ENCODE measurements around the gene SMCO2.

SMCO2 gene

GRCh38 chr12:27493260-27493940 is 46.9 kb downstream of the SMCO2 start:
- Histone ChIP-seq H3K4me3 (no peak overlapping the region), H3K36me3 (no peaks in the 10 kb centered on the region), H3K9ac (no peak overlapping the region), H3K4me2 (no peak overlapping the region), H3K4me1 (peaks cover 13% of the 10 kb centered on the region), H3K9me3 (peaks cover 5% of the 10 kb centered on the region; the same call in 1 of the 2 replicates), H3K27me3 (no peaks in the 10 kb centered on the region), H4K20me1 (no peaks in the 10 kb centered on the region), H3K27ac (no peak overlapping the region)
- no peak for TF ChIP-seq Cebpa-rat (IDR thresholded peaks at IDR 0.05)

DNA sequence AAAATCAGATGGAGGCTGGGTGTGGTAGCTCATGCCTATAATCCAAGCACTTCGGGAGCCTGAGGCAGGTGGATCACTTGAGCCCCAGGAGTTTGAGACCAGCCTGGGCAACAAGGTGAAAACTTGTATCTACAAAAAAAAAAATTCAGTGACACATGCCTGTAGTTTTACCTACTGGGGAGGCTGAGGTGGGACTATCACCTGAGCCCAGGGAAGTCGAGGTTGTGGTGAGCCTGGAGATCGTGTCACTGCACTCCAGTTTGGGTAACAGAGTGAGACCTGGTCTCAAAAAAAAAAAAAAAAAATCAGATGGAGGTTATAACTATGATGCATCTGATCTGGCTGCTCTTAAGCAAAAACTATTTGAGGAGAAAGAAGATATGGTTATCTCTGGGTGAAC is 50.9 kb downstream of the SMCO2 start:
- no peaks in the 10 kb centered on the region for H4K20me1 ChIP-seq
- H3K36me3 ChIP-seq, result no peaks in the 10 kb centered on the region
- H3K4me1 ChIP-seq, result peaks cover 21% of the 10 kb centered on the region
- peaks cover 30% of the 10 kb centered on the region for H3K9me3 ChIP-seq
- no peak overlapping the region for H3K9ac ChIP-seq
- H3K4me3 ChIP-seq, result no peak overlapping the region
- H3K4me2 ChIP-seq, result peak overlapping the region; percentile 14
- no peak for TF ChIP-seq Cebpa-rat (IDR thresholded peaks at IDR 0.05)
- no peak overlapping the region for H3K27ac ChIP-seq
- H3K27me3 ChIP-seq, result no peaks in the 10 kb centered on the region

GRCh38 chr12:27498149-27498548 is 51.6 kb downstream of the SMCO2 start:
- H4K20me1 ChIP-seq, result no peaks in the 10 kb centered on the region
- H3K27ac ChIP-seq, result no peak overlapping the region
- H3K36me3 ChIP-seq, result no peaks in the 10 kb centered on the region
- no peak overlapping the region for H3K4me3 ChIP-seq
- TF ChIP-seq Cebpa-rat (IDR thresholded peaks at IDR 0.05), result no peak
- no peaks in the 10 kb centered on the region for H3K27me3 ChIP-seq
- H3K4me2 ChIP-seq, result peak overlapping the region; percentile 14
- H3K9ac ChIP-seq, result no peak overlapping the region
- peaks cover 21% of the 10 kb centered on the region for H3K4me1 ChIP-seq
- H3K9me3 ChIP-seq, result peaks cover 29% of the 10 kb centered on the region

GRCh38 chr12:27498761-27499160 is 52.2 kb downstream of the SMCO2 start:
- no peak overlapping the region for H3K9ac ChIP-seq
- peak; percentile 28; the same call in 1 of the 2 replicates for TF ChIP-seq Cebpa-rat (IDR thresholded peaks at IDR 0.05)
- H3K4me1 ChIP-seq, result peaks cover 21% of the 10 kb centered on the region
- H3K36me3 ChIP-seq, result no peaks in the 10 kb centered on the region
- no peak overlapping the region for H3K27ac ChIP-seq
- H3K4me3 ChIP-seq, result no peak overlapping the region
- H3K27me3 ChIP-seq, result no peaks in the 10 kb centered on the region
- no peaks in the 10 kb centered on the region for H4K20me1 ChIP-seq
- peaks cover 30% of the 10 kb centered on the region for H3K9me3 ChIP-seq
- peak overlapping the region; percentile 14 for H3K4me2 ChIP-seq

GRCh38 chr12:27499377-27499776 is 52.8 kb downstream of the SMCO2 start:
- Histone ChIP-seq H4K20me1 (no peaks in the 10 kb centered on the region), H3K36me3 (no peaks in the 10 kb centered on the region), H3K9me3 (peaks cover 30% of the 10 kb centered on the region), H3K27me3 (no peaks in the 10 kb centered on the region), H3K4me1 (peaks cover 21% of the 10 kb centered on the region), H3K4me2 (no peak overlapping the region), H3K27ac (no peak overlapping the region), H3K9ac (no peak overlapping the region), H3K4me3 (no peak overlapping the region)
- no peak for TF ChIP-seq Cebpa-rat (IDR thresholded peaks at IDR 0.05)

DNA sequence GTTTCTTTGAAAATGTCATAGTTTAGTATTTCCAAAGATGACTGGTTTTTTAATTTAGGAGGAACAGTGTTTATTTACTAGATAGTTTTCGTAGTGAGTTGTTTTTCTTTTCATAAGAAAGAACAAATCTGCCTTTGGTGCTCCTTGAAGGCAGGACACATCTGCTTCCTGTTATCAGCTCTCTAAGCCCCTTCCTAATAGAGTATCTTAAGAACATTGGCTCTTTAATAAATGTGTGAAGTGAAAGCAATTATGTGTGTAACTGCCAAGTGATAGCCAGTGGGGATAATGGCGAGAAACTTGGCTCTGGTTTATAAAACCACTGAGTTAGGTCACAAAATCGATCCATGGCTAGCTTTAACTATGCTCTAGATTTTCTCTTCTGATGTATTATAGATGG is 54.0 kb downstream of the SMCO2 start:
- no peak for TF ChIP-seq Cebpa-rat (IDR thresholded peaks at IDR 0.05)

DNA sequence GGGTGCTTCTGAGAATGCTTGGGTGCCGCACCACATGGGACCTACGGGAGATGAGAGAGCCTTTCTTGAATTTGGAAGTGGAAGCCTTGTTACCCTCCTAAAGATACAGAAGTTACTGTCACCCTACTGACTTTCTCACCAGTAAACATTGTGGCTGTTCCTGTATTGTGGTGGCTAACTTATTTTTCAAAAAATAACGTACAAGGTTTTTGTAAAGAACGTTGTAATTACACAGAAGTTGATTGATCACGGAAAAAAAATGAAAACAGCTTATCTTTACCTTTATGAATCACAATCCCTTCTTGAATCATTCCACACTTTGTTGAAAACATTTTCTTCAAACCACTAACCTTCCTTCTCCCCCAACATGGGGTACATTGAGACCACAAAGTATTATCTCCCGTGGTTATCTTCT is 55.5 kb downstream of the SMCO2 start:
- no peak overlapping the region for H3K4me2 ChIP-seq
- H3K27ac ChIP-seq, result no peak overlapping the region
- H3K9ac ChIP-seq, result no peak overlapping the region
- TF ChIP-seq Cebpa-rat (IDR thresholded peaks at IDR 0.05), result no peak
- no peaks in the 10 kb centered on the region for H3K27me3 ChIP-seq
- peaks cover 21% of the 10 kb centered on the region for H3K4me1 ChIP-seq
- H3K9me3 ChIP-seq, result peaks cover 41% of the 10 kb centered on the region
- H4K20me1 ChIP-seq, result no peaks in the 10 kb centered on the region
- H3K36me3 ChIP-seq, result no peaks in the 10 kb centered on the region
- no peak overlapping the region for H3K4me3 ChIP-seq

More for the DNA sequence above, 54.0 kb downstream of the SMCO2 start:
- Histone ChIP-seq H4K20me1 (no peaks in the 10 kb centered on the region), H3K27me3 (no peaks in the 10 kb centered on the region), H3K9ac (no peak overlapping the region), H3K4me3 (no peak overlapping the region), H3K36me3 (no peaks in the 10 kb centered on the region), H3K27ac (no peak overlapping the region), H3K9me3 (peaks cover 32% of the 10 kb centered on the region), H3K4me2 (no peak overlapping the region), H3K4me1 (peaks cover 21% of the 10 kb centered on the region)

- H3K4me3 ChIP-seq, result no peak overlapping the region
- H3K4me1 ChIP-seq, result no peaks in the 10 kb centered on the region
- no peak overlapping the region for H3K9ac ChIP-seq
- H4K20me1 ChIP-seq, result no peaks in the 10 kb centered on the region
- H3K27me3 ChIP-seq, result no peaks in the 10 kb centered on the region
- no peak overlapping the region for H3K27ac ChIP-seq
- H3K9me3 ChIP-seq, result peaks cover 32% of the 10 kb centered on the region
- H3K4me2 ChIP-seq, result no peak overlapping the region
- H3K36me3 ChIP-seq, result no peaks in the 10 kb centered on the region
- no peak for TF ChIP-seq Cebpa-rat (IDR thresholded peaks at IDR 0.05)
These were observed 58.0 kb downstream of the SMCO2 start for GRCh38 chr12:27504507-27504906.

- no peak for TF ChIP-seq Cebpa-rat (IDR thresholded peaks at IDR 0.05)
- Histone ChIP-seq H3K4me1 (no peaks in the 10 kb centered on the region), H3K27ac (no peak overlapping the region), H3K4me3 (no peak overlapping the region), H3K9me3 (peaks cover 28% of the 10 kb centered on the region), H4K20me1 (no peaks in the 10 kb centered on the region), H3K9ac (no peak overlapping the region), H3K36me3 (no peaks in the 10 kb centered on the region), H3K27me3 (no peaks in the 10 kb centered on the region), H3K4me2 (no peak overlapping the region)
These were observed 58.6 kb downstream of the SMCO2 start for GRCh38 chr12:27505109-27505508.

GRCh38 chr12:27505761-27506160 is 59.2 kb downstream of the SMCO2 start:
- no peak overlapping the region for H3K4me2 ChIP-seq
- H3K36me3 ChIP-seq, result no peaks in the 10 kb centered on the region
- H3K4me1 ChIP-seq, result no peaks in the 10 kb centered on the region
- H4K20me1 ChIP-seq, result no peaks in the 10 kb centered on the region
- H3K27ac ChIP-seq, result no peak overlapping the region
- no peak for TF ChIP-seq Cebpa-rat (IDR thresholded peaks at IDR 0.05)
- peaks cover 28% of the 10 kb centered on the region for H3K9me3 ChIP-seq
- H3K27me3 ChIP-seq, result no peaks in the 10 kb centered on the region
- no peak overlapping the region for H3K4me3 ChIP-seq
- H3K9ac ChIP-seq, result no peak overlapping the region
